GM12873 (cell line): ENCODE results near the gene GPC6.

Source experiments
- TF ChIP-seq, protein P1 (sequence below): IDR thresholded peaks from 2 replicates; pipeline ENCODE4 v1.5.1; 2012; ENCODE audit warnings: low read depth, mild to moderate bottlenecking, moderate library complexity, low read length, control low read depth; ENCODE audit not compliant: insufficient read depth; ENCODE audit errors: missing control alignments

Gene GPC6

DNA sequence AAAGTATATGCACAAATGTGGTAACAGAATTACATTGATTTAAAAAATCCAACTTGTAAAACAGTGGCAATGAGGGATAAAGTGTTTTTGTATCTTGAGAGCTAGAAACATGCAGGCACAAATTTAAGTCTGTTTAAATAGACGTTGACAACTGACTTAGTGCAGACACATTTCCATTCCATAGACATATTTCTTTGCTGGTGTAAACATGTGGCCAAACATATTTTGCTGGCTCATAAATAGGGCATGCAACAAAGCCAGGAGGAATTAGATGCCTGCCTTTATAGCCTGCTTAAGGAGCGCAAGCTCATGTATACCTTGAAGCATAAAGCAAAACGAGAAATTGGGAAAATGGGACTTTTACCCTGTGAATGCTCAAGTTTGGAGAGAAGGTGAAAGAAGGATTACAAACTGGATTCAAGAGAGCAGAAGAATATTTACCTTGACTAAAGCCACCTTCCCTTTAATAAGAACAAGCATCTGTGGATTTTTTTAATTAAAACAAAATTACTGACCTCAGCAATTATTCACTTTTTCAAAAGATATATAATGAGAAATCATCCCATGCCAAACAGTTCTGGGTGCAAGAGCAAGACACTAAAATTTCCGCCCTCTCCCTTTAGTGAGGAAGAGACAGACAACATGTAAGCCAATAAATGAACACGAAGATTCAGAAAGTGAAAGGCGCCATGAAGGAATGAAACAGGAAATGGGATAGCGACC lies 1181.9 kb downstream of the GPC6 start:
- TF ChIP-seq, protein P1, sequence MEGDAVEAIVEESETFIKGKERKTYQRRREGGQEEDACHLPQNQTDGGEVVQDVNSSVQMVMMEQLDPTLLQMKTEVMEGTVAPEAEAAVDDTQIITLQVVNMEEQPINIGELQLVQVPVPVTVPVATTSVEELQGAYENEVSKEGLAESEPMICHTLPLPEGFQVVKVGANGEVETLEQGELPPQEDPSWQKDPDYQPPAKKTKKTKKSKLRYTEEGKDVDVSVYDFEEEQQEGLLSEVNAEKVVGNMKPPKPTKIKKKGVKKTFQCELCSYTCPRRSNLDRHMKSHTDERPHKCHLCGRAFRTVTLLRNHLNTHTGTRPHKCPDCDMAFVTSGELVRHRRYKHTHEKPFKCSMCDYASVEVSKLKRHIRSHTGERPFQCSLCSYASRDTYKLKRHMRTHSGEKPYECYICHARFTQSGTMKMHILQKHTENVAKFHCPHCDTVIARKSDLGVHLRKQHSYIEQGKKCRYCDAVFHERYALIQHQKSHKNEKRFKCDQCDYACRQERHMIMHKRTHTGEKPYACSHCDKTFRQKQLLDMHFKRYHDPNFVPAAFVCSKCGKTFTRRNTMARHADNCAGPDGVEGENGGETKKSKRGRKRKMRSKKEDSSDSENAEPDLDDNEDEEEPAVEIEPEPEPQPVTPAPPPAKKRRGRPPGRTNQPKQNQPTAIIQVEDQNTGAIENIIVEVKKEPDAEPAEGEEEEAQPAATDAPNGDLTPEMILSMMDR = no peak

DNA sequence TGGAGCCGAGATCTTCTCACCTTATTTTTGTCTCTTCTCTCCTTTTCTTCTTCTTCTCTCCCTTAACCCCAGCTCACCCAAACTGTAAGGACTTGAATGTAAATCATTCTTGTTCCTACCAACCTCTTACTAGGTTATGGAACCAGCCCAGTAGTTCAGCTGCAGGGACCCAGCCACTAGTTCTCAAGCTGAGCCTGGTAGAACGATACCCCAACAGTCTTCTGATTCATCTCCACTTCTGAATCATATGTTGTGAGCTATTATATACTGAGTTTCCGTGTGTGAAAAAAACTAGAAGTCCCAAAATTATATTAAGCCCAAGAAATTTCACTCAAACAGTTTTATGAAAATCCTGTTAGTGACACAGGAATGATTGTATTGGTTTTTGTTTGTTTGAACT lies 1185.1 kb downstream of the GPC6 start:
- TF ChIP-seq, protein P1 = no peak

DNA sequence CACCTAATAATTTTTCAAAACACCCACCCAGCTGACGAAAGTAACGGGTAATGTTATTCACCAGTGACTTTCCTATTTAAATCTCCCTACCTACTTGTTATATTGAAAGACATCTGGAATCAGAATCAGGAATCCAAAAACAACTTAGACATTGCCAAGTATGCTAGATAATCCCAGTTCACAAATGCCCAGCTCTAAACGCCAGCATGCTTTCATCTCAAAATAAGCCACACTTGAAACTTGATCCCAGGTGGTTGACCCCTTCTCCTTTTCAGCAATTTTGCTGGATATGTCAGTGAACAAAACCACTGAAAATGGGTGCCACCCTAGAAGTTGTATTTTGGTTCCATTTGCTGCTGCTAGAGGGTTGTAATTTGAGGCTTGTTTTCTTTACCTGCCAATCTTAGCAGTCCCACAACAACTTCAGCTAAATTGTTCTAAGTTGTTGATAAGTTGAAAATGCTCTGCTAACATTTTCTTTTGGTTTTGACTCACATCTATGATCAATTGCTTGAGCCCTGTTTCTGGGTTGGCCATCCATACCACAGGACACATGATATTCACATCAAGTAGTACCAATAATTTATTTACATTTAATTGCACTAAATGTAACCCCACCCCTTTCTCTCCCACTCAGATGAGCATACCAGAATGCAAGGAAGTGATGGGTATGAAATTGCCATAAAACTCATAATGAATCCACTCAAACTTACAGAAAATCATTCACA lies 1186.4 kb downstream of the GPC6 start:
- TF ChIP-seq, protein P1 = no peak

DNA sequence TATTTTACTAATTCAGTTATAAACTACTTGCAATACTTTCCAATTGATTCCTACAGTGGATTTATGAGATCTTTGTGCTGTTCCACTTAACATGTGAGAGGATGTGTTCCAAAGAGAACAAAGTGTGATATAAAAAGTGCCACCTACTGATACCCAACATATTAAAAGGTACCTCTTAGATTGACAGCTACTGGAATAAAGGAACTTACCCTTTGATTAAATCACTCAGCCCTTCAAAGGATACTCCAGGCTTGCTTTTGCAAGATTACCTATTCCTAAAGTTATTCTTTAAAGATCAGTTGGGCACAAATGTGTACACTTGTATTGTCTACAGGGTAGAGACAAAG lies 1187.0 kb downstream of the GPC6 start:
- TF ChIP-seq, protein P1 = no peak

DNA sequence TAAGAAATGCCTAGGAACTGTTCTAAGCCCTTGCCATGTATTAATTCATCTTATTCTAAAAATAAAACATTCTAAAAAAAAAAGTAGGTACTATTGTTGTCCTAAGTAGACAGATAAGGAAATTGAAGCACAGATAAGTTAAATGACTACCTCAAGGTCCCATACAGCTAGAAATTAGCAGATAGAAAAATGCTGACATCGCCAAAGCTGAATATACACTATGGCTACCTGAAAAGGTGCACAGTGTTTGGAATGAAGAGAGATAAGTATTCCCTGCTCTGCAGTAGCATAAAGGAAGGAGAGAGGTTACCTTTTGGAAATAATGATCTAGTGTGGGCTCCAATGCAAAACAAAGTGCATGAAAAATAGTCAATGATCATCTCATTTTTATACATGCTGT lies 1187.5 kb downstream of the GPC6 start:
- TF ChIP-seq, protein P1 = no peak

DNA sequence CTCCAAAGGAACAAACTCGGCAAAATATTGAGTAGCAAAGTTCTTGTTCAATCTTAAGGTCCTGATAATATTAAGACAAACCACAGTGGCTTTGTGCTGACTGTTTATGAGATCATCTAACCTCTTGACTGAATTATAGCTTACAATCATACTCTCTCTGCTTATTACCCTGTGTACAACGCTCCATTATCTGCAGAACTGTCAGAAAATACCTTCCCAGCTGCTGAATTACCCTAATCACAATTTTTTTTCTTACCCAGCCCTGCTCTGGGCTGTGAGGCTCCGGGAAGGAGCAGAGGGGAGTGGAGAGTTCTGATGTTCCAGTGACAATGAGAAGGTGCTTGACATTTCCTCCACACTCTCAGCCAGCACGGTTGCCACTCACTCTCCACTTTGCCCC lies 1188.1 kb downstream of the GPC6 start:
- TF ChIP-seq, protein P1 = no peak

DNA sequence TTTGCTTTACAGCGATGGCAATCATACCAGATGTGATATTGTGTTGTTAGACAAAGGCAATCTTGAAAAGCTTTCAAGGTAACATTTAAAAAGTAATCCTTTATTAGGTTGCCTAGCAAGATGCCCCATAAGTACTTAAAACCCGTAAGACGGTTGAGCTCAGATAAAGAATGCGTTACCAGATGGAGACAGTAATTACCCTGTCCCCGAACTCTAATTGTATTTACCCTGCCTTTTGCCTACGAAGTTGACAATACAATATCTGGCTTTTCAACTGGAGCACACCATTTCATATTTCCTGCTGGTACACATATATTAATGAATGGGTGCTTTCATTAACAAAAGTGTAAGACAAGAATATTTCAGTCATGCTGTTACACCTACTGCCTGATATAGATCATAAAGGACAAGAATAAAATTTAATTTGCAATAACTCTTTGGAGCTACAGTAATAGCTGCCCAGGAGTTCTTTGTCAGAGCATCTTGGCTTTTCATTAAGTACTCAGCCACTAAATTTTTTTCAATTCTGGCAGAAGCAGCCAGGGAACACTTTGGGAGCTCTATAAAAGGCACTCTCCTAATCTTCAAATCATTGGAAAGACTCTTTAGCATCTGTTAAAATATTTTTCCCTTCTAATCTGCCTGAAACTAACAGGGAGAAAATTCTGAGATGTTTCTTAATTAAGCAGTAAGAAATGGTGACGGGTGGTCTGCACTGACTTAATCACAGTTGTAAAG lies 1189.1 kb downstream of the GPC6 start:
- TF ChIP-seq, protein P1 = no peak
